K562 (cell line): ENCODE measurements around the gene GON4L. TPM values are rescaled to one million over a fixed set of nuclear protein-coding genes. Genes with fewer than 3 reads are reported as not detected.

Experiments
- ATAC-seq: fragments of 200-7000 bp; cut with Tn5 transposase; 3 replicates; pipeline ENCODE4 v1.9.1; 2020; ENCODE audit warnings: moderate library complexity
- BruUV-seq: library from RNA; stranded (reverse); fragments of 400-500 nt; replicated peaks from 2 replicates; lab custom pipeline; 2021; lab: Mats Ljungman, UMichigan
- CTCF ChIA-PET: fragments of 300-600 bp; formaldehyde crosslinking; extraction: SDS; loops from one replicate; lab custom pipeline; 2021; ENCODE audit warnings: low intra/inter-chr PET ratio; lab: Yijun Ruan, JAX
- POLR2A ChIA-PET: fragments of 300-600, 350-650 bp; sonication (Branson Sonifier 250); formaldehyde crosslinking; extraction: SDS; loops from one replicate; lab custom pipeline; 2021; ENCODE audit warnings: antibody characterized with exemption, inconsistent platforms; lab: Yijun Ruan, JAX
- DNase-seq, 4 experiments: peaks; one replicate each; pipeline versions ENCODE4 v3.0.0 to v3.0.0-alpha.2; 2011 to 2018; ENCODE audit warnings: low spot score in 3 of 4, mixed read lengths in 3 of 4; ENCODE audit errors: extremely low read depth in 1 of 4
- FAIRE-seq: peaks from 2 replicates; lab custom pipeline; 2011; peaks lifted over from hg19 to GRCh38; lab: Jason Lieb, UNC
- H2AFZ ChIP-seq: 2 replicates; pipeline ENCODE4 v1.6.0; 2011; ENCODE audit warnings: low read depth, low read length, control low read depth, inconsistent platforms
- H3K27ac ChIP-seq: fragments of 200-600 bp; 3 replicates; pipeline ENCODE4 v1.8.0; 2011; ENCODE audit warnings: low read depth, mild to moderate bottlenecking, control low read depth, inconsistent platforms, low read length, moderate library complexity, mixed read lengths; ENCODE audit errors: extremely low read depth
- H3K27me3 ChIP-seq, 2 experiments: fragments of 300-600 bp in 1 of 2; 2 replicates in 1 of 2; 3 replicates in 1 of 2; pipeline versions ENCODE4 v1.6.0 to v1.8.0; 2011; ENCODE audit warnings: inconsistent platforms in 2 of 2, low read length in 2 of 2, mild to moderate bottlenecking in 1 of 2, mixed read lengths in 1 of 2, moderate library complexity in 1 of 2; ENCODE audit not compliant: control insufficient read depth in 2 of 2, insufficient read depth in 2 of 2
- H3K36me3 ChIP-seq: fragments of 300-600 bp; 3 replicates; pipeline ENCODE4 v1.8.0; 2011; ENCODE audit warnings: mild to moderate bottlenecking, low read length, inconsistent platforms; ENCODE audit not compliant: control insufficient read depth, insufficient read depth
- H3K4me1 ChIP-seq, 2 experiments: fragments of 200-600 bp in 1 of 2; replicated peaks in 1 of 2; 2 replicates in 1 of 2; 3 replicates in 1 of 2; pipeline versions ENCODE4 v1.5.1 to v1.8.0; 2011; ENCODE audit warnings: inconsistent platforms in 2 of 2, low read length in 2 of 2, mild to moderate bottlenecking in 1 of 2, mixed read lengths in 1 of 2, moderate library complexity in 1 of 2; ENCODE audit not compliant: control insufficient read depth in 2 of 2, insufficient read depth in 2 of 2
- H3K4me2 ChIP-seq: 2 replicates; pipeline ENCODE4 v1.6.1; 2011; ENCODE audit warnings: low read length, control low read depth, inconsistent platforms, mixed read lengths; ENCODE audit not compliant: insufficient read depth
- H3K4me3 ChIP-seq: fragments of 200-600 bp; sonication (generic), shearing (Covaris generic); 2 replicates; pipeline ENCODE4 v1.5.1; 2016; ENCODE audit warnings: control low read depth, inconsistent platforms
- H3K79me2 ChIP-seq: fragments of 200-600 bp; 3 replicates; pipeline ENCODE4 v1.8.0; 2011; ENCODE audit warnings: low read length, inconsistent platforms; ENCODE audit not compliant: control insufficient read depth, insufficient read depth
- H3K9ac ChIP-seq, 2 experiments: 2 replicates each; pipeline versions ENCODE4 v1.6.0 to v1.6.1; 2011; ENCODE audit warnings: low read depth in 2 of 2, low read length in 2 of 2, control low read depth in 1 of 2, inconsistent platforms in 1 of 2, mild to moderate bottlenecking in 1 of 2, mixed read lengths in 1 of 2; ENCODE audit not compliant: insufficient read depth in 1 of 2
- H3K9me1 ChIP-seq: one replicate; pipeline ENCODE4 v1.6.0; 2011; ENCODE audit warnings: inconsistent platforms, mild to moderate bottlenecking, low read length, moderate library complexity; ENCODE audit not compliant: control insufficient read depth, insufficient read depth
- H3K9me3 ChIP-seq: replicated peaks from 2 replicates; pipeline ENCODE4 v1.5.1; 2011; ENCODE audit warnings: low read depth, low read length, inconsistent platforms; ENCODE audit not compliant: control insufficient read depth, insufficient read depth
- H4K20me1 ChIP-seq: replicated peaks from 2 replicates; pipeline ENCODE4 v1.6.1; 2011; ENCODE audit warnings: low read length, inconsistent platforms, mixed read lengths; ENCODE audit not compliant: control insufficient read depth, insufficient read depth
- ATF3 ChIP-seq, 2 experiments: fragments of 450-650 bp in 1 of 2; sonication (generic) in 1 of 2; formaldehyde crosslinking in 1 of 2; IDR thresholded peaks in 1 of 2; conservative IDR thresholded peaks in 1 of 2; 2 replicates each; pipeline versions ENCODE4 v1.6.1 to v1.8.1; 2016 to 2023; ENCODE audit warnings: mild to moderate bottlenecking in 2 of 2, moderate library complexity in 2 of 2, inconsistent platforms in 1 of 2, missing genetic modification reagents in 1 of 2
- CBFA2T3 ChIP-seq: fragments of 450-650 bp; IDR thresholded peaks from 2 replicates; pipeline ENCODE4 v1.6.1; 2017
- DPF2 ChIP-seq: fragments of 450-650 bp; IDR thresholded peaks from 2 replicates; pipeline ENCODE4 v1.6.1; 2016
- EP300 ChIP-seq: IDR thresholded peaks from 2 replicates; pipeline ENCODE4 v1.6.1; 2012; ENCODE audit warnings: low read length, improper control_type of control experiment
- GATA2 ChIP-seq: sonication (generic); formaldehyde crosslinking; IDR thresholded peaks from 2 replicates; pipeline ENCODE4 v1.4.0; 2020; ENCODE audit warnings: mild to moderate bottlenecking, missing genetic modification reagents
- GTF2F1 ChIP-seq: IDR thresholded peaks from 2 replicates; pipeline ENCODE4 v1.6.1; 2011; ENCODE audit warnings: low read depth, low read length, improper control_type of control experiment
- HDAC2 ChIP-seq: fragments of 450-650 bp; IDR thresholded peaks from 2 replicates; pipeline ENCODE4 v1.6.1; 2016; ENCODE audit warnings: mild to moderate bottlenecking
- ID3 ChIP-seq, 2 experiments: fragments of 250-450 bp in 1 of 2; fragments of 450-650 bp in 1 of 2; sonication (Bioruptor Pico) in 1 of 2; IDR thresholded peaks; 2 replicates each; pipeline versions ENCODE4 v1.6.1 to v1.8.0; 2016 to 2021; ENCODE audit warnings: mild to moderate bottlenecking in 2 of 2, moderate library complexity in 2 of 2, missing compliant biosample characterization in 1 of 2, missing genetic modification characterization in 1 of 2
- JUN ChIP-seq, 2 experiments: sonication (generic) in 1 of 2; formaldehyde crosslinking in 1 of 2; IDR thresholded peaks; 2 replicates each; pipeline versions ENCODE4 v1.6.1 to v1.8.0; 2012 to 2022; ENCODE audit warnings: borderline replicate concordance in 2 of 2, mild to moderate bottlenecking in 2 of 2, improper control_type of control experiment in 1 of 2, low read depth in 1 of 2, low read length in 1 of 2, missing genetic modification reagents in 1 of 2
- JUND ChIP-seq, 2 experiments: IDR thresholded peaks; 2 replicates in 1 of 2; 3 replicates in 1 of 2; pipeline ENCODE4 v1.6.1; 2011; ENCODE audit warnings: borderline replicate concordance in 2 of 2, low read depth in 2 of 2, low read length in 2 of 2, improper control_type of control experiment in 1 of 2, missing biosample characterization in 1 of 2, missing genetic modification characterization in 1 of 2, missing genetic modification reagents in 1 of 2
- LARP7 ChIP-seq: fragments of 450-650 bp; IDR thresholded peaks from 2 replicates; pipeline ENCODE4 v1.6.1; 2016
- LCOR ChIP-seq: sonication (generic); formaldehyde crosslinking; IDR thresholded peaks from 2 replicates; pipeline ENCODE4 v1.8.0; 2022; ENCODE audit warnings: mild to moderate bottlenecking, missing genetic modification reagents
- LEF1 ChIP-seq: fragments of 450-650 bp; IDR thresholded peaks from 2 replicates; pipeline ENCODE4 v1.6.1; 2016; ENCODE audit warnings: mild to moderate bottlenecking
- NCOR1 ChIP-seq: fragments of 450-650 bp; IDR thresholded peaks from 2 replicates; pipeline ENCODE4 v1.6.1; 2016; ENCODE audit warnings: mild to moderate bottlenecking, moderate library complexity
- PHB2 ChIP-seq: fragments of 450-650 bp; IDR thresholded peaks from 2 replicates; pipeline ENCODE4 v1.6.1; 2017; ENCODE audit warnings: low read depth
- PML ChIP-seq: IDR thresholded peaks from 2 replicates; pipeline ENCODE4 v1.6.1; 2012; ENCODE audit warnings: low read length, inconsistent platforms
- RBFOX2 ChIP-seq: fragments of 200-400 bp; formaldehyde crosslinking; IDR thresholded peaks from 2 replicates; pipeline ENCODE4 v1.6.1; 2017; ENCODE audit warnings: low read depth, mild to moderate bottlenecking, low read length, moderate library complexity
- SMARCA4 ChIP-seq: fragments of 450-650 bp; IDR thresholded peaks from 2 replicates; pipeline ENCODE4 v1.6.1; 2016
- SP2 ChIP-seq: IDR thresholded peaks from 2 replicates; pipeline ENCODE4 v1.6.1; 2011; ENCODE audit warnings: mild to moderate bottlenecking, low read depth, low read length, moderate library complexity; ENCODE audit not compliant: poor library complexity, severe bottlenecking; ENCODE audit errors: extremely low read depth
- ZNF24 ChIP-seq: fragments of 450-650 bp; IDR thresholded peaks from 2 replicates; pipeline ENCODE4 v1.6.1; 2016
- WGBS: fragments of 100-300 bp; shearing (Covaris generic); methylation state at CpG from one replicate; pipeline ENCODE4 v1.1.6; 2016; ENCODE audit warnings: low coverage, mixed read lengths; ENCODE audit not compliant: insufficient coverage; ENCODE audit errors: missing lambda C conversion rate; 5-methylcytosine and 5-hydroxymethylcytosine counted together
- in situ Hi-C: fragments of 300-500 bp; cut with MboI; formaldehyde crosslinking; loops from 4 replicates; pipeline ENCODE4 v1.15.0; 2018; ENCODE audit warnings: inconsistent platforms, mixed read lengths
- intact Hi-C: fragments of 100-400 bp; cut with micrococcal nuclease; formaldehyde crosslinking; loops from 2 replicates; pipeline ENCODE4 v1.14.2; 2022
- polyA plus RNA-seq, 8 experiments: library from polyadenylated mRNA; depleted of rRNA in 4 of 8; stranded (reverse) in 5 of 8; unstranded in 3 of 8; fragments of >200 nt; fragmentation: Nextera tagmentation in 2 of 8; fragmentation: Illumina TruSeq in 1 of 8; extraction: Ambion mirVana in 2 of 8; extraction: Trizol in 1 of 8; gene quantifications; 2 replicates each; pipeline versions ENCODE4 v1.2.1 to v1.2.3, GENCODE V29; 2011 to 2014; ENCODE audit warnings: inconsistent platforms in 1 of 8, missing spikeins in 1 of 8
- total RNA-seq, 7 experiments: library from RNA; depleted of rRNA in 6 of 7; stranded (reverse); fragments of >200 nt in 6 of 7; fragmentation: Illumina TruSeq in 2 of 7; extraction: Trizol in 2 of 7; gene quantifications; 2 replicates each; pipeline versions ENCODE4 v1.2.1 to v1.2.3, GENCODE V29; 2011 to 2021; ENCODE audit warnings: low replicate concordance in 1 of 7
- TF ChIP-seq, protein P1 (sequence below), 3 experiments: fragments of 200-800 bp in 1 of 3; sonication (Bioruptor generic) in 1 of 3; sonication (generic) in 1 of 3; formaldehyde crosslinking in 1 of 3; IDR thresholded peaks; 2 replicates each; pipeline versions ENCODE4 v1.6.1 to v1.8.0; 2016 to 2022; ENCODE audit warnings: mild to moderate bottlenecking in 2 of 3, missing compliant biosample characterization in 2 of 3, missing genetic modification characterization in 2 of 3, missing genetic modification reagents in 1 of 3

The GON4L gene
- total and polyA plus RNA-seq, 9 of the 15 experiments (the other 6 are each of a cell fraction or from before 2014, with no cell fraction given), result 20.2 to 47.4 (median 33.6) TPM

GRCh38 chr1:155900161-155900560, 43.1 kb upstream of the GON4L start:
- peak; percentile 93 for ATAC-seq
- 21% methylated on average over 4 of the region's 4 CpGs for WGBS
- Histone ChIP-seq H2AFZ (no peak overlapping the region), H3K27me3 (no peaks in the 10 kb centered on the region), H3K9me1 (no peaks in the 10 kb centered on the region), H3K4me3 (no peak overlapping the region), H3K27ac (peak overlapping the region; percentile 28; the same call in 1 of the 3 replicates), H4K20me1 (no peaks in the 10 kb centered on the region), H3K79me2 (no peaks in the 10 kb centered on the region), H3K4me2 (no peak overlapping the region), H3K36me3 (peaks cover 75% of the 10 kb centered on the region), H3K9ac (no peak overlapping the region), H3K4me1 (peaks cover 3 to 13% of the 10 kb centered on the region in 2 experiments; a peak in 3 of 5 replicates), H3K9me3 (no peaks in the 10 kb centered on the region)
- TSS peak; percentile 27 for BruUV-seq
- intact Hi-C loops (no loop called here), in situ Hi-C loops (no loop called here)
- DNase-seq, result peak in 3 of 4 experiments; percentile 35 to 74 (median 61)
- peak; percentile 82 for FAIRE-seq
- ChIA-PET CTCF (no interaction called here), POLR2A (interaction anchor here (1.2 to 2.0 kb wide), 3 partner anchors 10 to 57 kb away, joined by 3 to 5 read pairs (median 5); no protein-coding TSS in a partner anchor)
- TF ChIP-seq, protein P1, sequence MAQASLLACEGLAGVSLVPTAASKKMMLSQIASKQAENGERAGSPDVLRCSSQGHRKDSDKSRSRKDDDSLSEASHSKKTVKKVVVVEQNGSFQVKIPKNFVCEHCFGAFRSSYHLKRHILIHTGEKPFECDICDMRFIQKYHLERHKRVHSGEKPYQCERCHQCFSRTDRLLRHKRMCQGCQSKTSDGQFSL (CRISPR knock-in tag; IDR thresholded peaks at IDR 0.05), result no peak
- TF ChIP-seq, protein P1 (tag; IDR thresholded peaks at IDR 0.05), result no peak
- no peak for TF ChIP-seq GTF2F1
- peak; percentile 84 for TF ChIP-seq NCOR1
- TF ChIP-seq PML, result peak; percentile 73
- TF ChIP-seq LEF1, result peak; percentile 50; the same call in 1 of the 2 replicates
- TF ChIP-seq SP2, result no peak
- TF ChIP-seq ZNF24, result 0 out of 2 replicates have a peak, but pooled peaks have one; percentile 54
- peak; percentile 95 for TF ChIP-seq CBFA2T3
- TF ChIP-seq RBFOX2, result 0 out of 2 replicates have a peak, but pooled peaks have one; percentile 24
- TF ChIP-seq HDAC2, result peak; percentile 88
- TF ChIP-seq JUND (IDR thresholded peaks at IDR 0.05; ENCODE audit: borderline replicate concordance, low read depth, low read length), result 0 out of 2 replicates have a peak, but pooled peaks have one; percentile 10
- TF ChIP-seq JUND (tag; IDR thresholded peaks at IDR 0.05; ENCODE audit: borderline replicate concordance, low read depth, low read length), result peak; percentile 24; the same call in 1 of the 3 replicates
- TF ChIP-seq LCOR (CRISPR knock-in tag), result 0 out of 2 replicates have a peak, but pooled peaks have one; percentile 24
- TF ChIP-seq EP300, result peak; percentile 70; the same call in 1 of the 2 replicates
- peak; percentile 83 for TF ChIP-seq SMARCA4
- no peak for TF ChIP-seq ID3 (CRISPR knock-in tag; IDR thresholded peaks at IDR 0.05)
- TF ChIP-seq ID3 (tag; IDR thresholded peaks at IDR 0.05), result peak; percentile 97
- no peak for TF ChIP-seq ATF3 (IDR thresholded peaks at IDR 0.05)
- no peak for TF ChIP-seq ATF3 (CRISPR knock-in tag; conservative IDR thresholded peaks at IDR 0.05)
- no peak for TF ChIP-seq LARP7
- 0 out of 2 replicates have a peak, but pooled peaks have one; percentile 26 for TF ChIP-seq PHB2
- TF ChIP-seq JUN (IDR thresholded peaks at IDR 0.05; ENCODE audit: borderline replicate concordance, low read depth, low read length), result no peak
- no peak for TF ChIP-seq JUN (CRISPR knock-in tag; IDR thresholded peaks at IDR 0.05; ENCODE audit: borderline replicate concordance)
- TF ChIP-seq GATA2, result peak; percentile 74
- peak; percentile 85 for TF ChIP-seq DPF2
